Amniotic stem cell (primary cell): ENCODE measurements around the gene DNAJC19.
A peak's percentile ranks its signal among the peaks of the same experiment; 100 is the strongest.
"Not testable (repeated sequence)": the region's sequence is repeated elsewhere in the genome, so short reads cannot be mapped to it uniquely, and the experiment has no call there.

Experiments used
- DNase-seq: peaks from one replicate; lab custom pipeline; 2025; lab: John Stamatoyannopoulos, UW

The DNAJC19 gene

DNA sequence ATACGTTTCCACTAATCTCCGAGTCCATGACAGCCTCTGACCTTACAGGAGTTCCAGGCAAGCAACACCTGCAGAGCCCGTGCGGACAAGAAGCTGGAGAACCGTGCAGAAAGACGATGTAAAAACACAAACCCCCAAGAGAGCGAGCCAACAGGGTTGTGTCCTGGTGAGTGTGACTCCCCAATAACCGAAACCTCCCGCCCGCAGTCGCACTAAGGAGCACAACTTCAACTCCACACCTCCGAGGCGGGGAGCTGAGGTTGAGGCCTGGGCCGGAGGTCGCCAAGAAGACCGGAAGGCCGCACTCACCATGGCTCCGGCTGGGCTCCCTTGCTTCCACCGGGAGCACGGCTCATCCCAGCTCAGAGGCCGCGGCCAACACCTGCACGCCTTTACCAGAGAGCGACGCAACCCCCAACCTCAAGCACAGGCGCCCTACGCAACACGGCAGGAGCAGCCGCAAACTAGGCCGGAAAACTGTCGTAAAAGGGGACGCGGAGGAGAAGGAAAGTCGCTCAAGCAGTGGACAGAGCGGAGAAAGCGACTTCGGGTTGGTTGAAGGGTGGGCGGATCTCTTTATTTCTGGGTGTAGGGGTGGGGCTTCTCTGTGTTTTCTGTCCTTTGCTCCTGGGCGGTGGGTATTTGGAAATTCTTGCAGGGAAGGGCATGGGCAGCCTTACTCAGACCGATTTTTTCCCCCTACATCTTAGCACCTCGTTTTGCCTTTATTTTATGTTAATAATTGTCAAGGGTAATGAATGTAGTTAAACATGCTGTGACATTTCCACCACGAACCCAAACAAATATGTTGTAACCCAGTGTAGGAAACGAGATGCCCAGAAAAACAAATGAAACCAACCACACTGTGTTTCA is at the start of gene DNAJC19:
TSS of gene DNAJC19 (minus strand) at position 446 of the 873 bp plus-strand sequence. CDS start at position 312, 134 bp downstream.
- DNase-seq, result peak; percentile 94

DNA sequence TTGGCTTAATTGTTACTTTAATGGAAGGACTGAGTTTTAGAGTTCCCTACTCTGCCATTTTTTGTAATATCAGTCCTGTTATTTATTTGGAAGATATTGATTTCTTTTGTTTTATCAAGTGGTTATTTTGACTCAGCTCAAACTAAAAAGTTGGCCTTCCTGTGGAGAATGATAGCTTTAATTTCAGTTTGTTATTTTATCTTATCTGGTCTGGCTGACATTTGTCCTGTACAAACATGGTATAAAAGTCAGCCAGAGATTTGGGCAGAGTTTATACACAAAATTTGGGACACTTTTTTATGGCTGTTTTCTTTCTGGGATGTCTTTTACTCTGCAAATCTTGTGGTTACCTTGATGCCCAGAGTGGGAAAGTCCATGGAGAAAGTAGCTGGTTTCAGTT is 41.4 kb upstream of the DNAJC19 start:
- no peak for DNase-seq

DNA sequence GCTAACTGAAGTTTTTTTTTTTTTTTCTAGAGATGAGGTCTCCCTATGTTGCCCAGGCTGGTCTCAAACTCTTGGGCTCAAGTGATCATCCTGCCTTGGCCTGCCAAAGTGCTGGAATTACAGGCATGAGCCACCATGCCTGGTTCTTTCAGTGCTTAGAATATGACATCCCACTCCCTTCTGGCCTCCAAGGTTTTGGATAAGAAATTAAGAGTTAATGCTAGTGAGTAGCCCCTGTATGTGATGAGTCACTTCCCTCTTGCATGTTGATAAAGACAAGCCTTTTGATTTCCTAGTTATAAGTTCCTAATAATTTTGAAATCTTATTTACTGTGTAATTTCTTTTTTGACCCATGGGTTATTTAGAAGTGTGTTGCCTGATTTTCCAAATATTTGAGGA is 35.7 kb upstream of the DNAJC19 start:
- no peak for DNase-seq

DNA sequence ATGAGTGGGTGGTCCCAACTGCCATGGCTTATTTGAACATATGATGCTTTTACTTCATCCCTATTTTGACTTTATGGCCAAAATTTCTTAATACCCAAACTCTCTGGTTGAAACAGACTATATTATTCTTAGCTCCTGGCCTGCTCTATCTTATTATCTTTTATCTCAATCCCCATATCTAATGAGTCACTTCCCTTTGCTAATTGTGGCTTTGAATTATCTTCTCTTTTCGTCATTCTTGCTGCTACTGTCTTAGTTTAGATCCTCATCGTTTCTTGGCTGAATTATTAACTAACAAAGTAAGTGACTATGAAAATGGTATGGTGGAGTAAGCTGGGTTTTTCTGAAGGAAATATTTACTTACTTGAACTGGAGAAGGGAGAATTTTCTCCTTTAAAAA is 28.2 kb upstream of the DNAJC19 start:
- DNase-seq, result no peak

DNA sequence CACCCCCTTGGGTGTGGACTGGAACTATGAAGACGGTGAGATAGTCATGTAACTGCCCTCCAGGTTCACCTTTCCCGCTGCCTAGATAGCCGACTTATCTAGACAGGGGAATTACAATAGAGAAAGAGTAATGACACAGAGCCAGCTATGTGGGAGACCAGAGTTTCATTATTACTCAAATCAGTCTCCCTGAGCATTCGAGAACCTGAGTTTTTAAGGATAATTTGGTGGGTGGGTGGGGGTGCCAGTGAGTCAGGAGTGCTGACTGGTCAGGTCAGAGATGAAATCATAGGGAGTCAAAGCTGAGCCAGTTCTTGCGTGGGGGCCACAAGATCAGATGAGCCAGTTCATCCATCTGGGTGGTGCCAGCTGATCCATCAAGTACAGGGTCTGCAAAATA is 19.7 kb upstream of the DNAJC19 start:
- no peak for DNase-seq

DNA sequence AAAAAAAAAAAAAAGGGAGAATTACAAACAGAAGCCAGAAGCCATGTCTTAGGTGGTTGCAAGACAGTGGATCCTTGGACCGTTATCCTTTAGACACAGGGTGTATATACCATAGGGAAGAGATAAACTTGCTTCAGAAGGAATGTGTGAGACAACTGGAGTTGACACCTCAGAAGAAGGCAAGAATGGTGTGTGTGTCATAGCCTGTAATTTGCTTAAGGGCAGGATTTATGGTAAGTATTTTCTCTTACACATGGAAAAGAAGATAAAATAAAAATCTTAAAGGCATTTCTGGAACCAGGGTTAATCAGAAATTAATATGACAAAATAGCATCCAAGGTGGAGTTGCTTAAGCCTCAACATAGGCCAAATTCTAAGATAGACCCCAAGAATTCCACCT is 19.3 kb upstream of the DNAJC19 start:
- DNase-seq, result no peak

DNA sequence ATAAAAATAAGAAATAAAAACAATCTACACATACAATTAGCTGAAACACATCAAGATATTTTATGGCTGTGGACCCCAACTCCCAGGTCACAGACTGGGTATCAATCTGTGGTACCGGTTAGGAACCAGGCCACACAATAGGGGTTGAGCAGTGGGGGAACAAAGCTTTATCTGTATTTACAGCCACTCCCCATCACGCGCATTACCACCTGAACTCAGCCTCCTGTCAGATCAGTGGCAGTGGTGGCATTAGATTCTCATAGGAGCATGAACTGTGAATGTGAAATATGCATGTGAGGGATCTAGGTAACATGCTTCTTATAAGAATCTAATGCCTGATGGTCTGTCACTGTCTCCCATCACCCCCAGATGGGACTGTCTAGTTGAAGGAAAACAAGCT is 17.7 kb upstream of the DNAJC19 start:
- DNase-seq, result no peak

DNA sequence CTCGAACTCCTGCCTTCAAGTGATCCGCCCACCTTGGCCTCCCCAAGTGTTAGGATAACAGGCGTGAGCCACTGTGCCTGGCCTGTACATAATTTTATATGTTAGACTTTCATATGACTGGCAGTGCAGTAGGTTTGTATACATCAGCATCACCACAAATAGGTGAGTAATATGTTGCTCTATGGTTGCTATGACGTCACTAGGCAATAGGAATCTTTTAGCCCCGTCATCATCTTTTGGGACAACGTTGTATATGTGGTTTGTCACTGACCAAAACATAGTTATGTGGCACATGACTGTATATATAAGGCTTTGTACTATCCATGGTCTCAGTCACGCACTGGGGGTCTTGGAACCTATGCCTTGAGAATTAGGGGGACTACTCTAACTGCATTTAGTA is 17.0 kb upstream of the DNAJC19 start:
- DNase-seq, result no peak

DNA sequence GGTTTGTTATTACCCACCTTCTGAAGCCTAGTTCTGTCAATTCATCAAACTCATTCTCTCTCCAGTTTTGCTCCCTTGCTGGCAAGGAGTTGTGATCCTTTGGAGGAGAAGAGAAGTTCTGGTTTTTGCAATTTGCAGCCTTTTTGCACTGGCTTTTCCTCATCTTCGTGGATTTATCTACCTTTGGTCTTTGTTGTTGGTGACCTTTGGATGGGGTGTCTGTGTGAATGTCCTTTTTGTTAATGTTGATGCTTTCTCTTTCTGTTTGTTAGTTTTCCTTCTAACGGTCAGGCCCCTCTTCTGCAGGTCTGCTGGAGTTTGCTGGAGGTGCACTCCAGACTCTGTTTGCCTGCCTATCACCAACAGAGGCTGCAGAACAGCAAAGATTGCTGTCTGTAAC is 13.9 kb upstream of the DNAJC19 start:
- not testable (repeated sequence) for DNase-seq

DNA sequence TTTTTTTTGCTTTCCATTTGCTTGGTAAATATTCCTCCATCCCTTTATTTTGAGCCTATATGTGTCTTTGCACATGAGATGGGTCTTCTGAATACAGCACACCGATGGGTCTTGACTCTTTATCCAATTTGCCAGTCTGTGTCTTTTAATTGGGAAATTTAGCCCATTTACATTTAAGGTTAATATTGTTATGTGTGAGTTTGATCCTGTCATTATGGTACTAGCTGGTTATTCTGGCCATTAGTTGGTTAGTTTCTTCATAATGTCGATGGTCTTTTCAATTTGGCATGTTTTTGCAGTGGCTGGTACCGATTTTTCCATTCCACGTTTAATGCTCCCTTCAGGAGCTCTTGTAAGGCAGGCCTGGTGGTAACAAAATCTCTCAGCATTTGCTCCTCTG is 12.8 kb upstream of the DNAJC19 start:
- not testable (repeated sequence) for DNase-seq

DNA sequence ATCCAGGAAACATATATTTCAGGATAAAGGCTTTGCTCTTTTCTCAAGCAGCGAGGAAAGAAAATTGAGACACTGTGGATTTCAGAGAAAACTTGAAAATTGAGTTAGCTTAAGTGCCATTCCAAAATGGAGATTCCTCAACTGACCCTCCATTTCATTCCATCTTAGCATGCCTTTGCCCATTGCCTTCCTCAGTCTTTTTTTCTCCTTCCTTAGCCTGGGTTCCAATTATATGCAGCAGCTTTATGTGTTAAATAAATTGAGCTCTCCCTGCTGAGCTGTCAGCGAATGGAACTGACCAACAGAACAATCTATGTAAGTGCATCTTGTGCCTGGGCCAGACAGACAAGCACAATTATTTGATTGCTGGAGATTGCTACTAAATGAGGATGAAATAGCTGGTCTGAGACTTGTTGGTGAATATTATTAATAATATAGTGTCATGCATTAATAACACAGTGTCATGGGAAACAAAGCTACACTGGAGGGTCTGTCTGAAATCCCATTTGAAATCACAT is 6.9 kb upstream of the DNAJC19 start:
- no peak for DNase-seq

DNA sequence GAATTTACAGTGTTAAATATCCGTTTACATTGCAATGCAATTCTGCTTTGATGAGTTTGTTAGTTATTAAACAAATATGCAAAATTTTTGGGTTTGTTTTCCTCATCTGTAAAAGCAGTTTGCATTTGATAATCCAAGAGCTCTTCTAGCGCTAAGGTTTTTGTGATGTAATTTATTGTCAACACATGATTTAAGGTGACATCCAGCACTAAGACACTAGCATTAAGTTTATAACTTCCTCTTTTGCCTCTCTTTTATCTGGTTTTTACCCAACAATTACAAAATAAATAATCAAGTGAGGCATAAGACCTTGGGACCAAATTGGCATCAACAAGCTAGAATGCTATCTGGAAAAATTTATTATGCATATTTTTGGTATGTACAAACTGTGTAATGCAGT is 969 bp upstream of the DNAJC19 start:
- no peak for DNase-seq

DNA sequence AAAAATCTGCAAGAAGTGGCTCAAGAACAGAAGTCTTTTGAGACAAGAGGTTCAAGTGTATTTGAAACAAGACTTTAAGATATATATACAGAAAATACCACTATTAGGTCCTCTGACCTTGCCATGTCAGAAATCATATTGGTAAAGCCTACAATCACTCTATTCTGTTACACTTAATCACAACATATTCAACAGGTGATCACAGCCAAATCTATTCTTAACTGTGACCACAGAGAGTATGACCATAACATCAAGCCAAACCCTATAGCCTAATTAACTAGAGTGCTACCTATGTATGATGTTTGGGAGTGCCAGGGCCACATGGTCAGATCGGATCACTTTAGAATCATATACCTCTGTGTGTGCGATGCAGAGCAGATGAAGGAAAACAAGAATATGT is 2.2 kb downstream of the DNAJC19 start:
- DNase-seq, result no peak

DNA sequence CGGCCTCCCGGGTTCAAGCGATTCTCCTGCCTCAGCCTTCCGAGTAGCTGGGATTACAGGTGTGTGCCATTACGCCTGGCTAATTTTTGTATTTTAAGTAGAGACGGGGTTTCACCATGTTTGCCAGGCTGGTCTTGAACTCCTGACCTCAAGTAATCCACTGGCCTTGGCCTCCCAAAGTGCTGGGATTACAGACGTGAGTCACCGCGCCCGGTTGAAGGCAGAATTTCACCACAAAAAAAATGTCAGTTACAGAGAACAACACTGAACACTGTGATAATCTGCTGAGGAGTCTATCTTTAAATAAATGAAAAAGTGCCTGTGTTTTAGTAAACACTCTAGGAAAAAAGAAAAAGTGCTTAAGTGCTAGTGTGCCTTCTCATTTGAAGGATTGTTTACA is 3.2 kb downstream of the DNAJC19 start:
- not testable (repeated sequence) for DNase-seq

DNA sequence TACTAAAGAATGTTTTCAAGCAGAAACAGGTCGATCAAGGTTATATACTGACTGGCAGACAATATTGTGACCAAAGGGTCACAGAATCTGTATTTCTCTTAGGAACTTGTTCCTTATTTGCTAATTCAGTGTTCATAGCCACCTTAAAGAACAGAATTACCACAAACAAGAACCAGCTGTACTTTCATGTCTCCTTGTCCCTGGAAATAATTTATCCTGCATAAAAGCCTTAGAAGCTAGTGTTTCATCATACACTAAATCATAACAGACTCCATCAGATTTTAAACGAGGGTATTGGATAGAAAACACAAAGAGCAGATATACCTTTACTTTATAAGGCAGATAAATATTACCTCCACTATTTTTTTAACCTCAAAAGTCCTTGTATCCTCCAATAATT is 6.4 kb downstream of the DNAJC19 start:
- no peak for DNase-seq

DNA sequence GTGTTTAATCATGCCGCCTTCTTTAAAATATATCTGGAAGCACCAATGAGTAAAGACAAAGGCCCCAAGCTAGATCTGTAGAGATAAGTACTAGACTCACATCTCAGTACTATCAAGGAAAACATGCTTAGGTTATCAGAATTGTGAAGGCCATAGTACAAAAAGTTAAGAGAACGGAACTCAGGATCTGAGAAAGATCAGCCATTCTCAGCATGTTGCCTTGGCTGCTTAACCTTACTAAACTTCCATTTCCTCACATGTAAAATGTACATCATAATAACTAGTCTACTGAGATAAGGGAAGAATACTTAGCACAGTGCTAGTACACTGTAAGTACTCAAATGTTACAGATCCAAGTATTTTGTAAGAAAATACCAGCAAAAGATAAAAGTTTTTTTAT is 7.6 kb downstream of the DNAJC19 start:
- no peak for DNase-seq

DNA sequence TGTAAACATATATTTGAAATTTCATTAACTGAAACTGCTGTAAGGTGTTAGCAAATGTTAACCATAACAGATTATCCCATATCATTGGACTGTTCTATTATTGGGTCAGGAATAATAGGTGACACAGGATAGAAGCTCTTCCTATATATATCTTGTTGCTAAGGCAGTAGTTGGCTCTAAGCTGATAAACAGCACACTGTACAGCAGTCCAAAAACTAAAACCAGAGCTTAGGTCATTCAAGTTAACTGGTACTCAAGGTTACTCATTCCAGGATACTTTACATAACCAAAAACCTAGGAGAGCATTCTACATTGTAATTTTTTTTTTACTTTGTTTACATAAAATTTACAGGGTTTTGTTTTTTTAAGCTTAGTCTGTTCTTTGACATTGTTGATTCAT is 8.9 kb downstream of the DNAJC19 start:
- DNase-seq, result peak; percentile 9

DNA sequence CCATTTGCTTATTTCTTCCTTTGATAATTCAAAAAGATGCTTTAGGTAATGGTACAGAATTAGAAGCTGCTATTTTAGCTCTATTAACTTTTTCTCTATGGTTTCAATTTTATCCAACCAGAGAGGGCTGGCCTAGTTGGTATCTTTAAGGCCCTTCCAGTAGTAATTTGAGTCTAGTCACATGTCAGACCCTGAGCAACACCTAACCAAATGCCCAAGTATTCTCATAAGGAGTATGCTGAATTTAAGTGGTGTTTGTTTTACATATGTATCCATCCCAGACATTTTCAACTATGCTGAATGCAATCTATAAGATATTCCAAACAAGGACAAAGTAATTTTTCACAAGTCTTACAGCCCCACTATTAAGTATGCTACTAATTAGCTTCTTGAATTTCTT is 9.6 kb downstream of the DNAJC19 start:
- DNase-seq, result no peak

DNA sequence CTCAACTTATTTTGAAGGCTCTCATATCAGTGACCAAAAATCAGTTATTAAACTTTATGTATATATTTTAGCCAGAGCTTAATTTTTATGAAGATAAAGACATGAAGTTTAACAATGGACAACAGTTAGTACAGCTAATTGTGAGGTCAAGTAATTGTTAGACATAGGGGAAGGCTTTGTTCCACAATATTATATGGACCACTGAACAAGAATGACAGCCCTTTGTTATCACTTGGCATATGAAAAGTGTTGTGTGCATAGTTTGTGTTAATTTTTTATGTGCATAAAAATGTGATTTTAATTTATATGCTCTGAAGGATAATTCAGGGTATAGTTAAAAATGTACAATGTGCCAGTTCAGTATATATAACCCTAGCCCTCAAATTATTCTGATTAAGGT is 12.0 kb downstream of the DNAJC19 start:
- no peak for DNase-seq

DNA sequence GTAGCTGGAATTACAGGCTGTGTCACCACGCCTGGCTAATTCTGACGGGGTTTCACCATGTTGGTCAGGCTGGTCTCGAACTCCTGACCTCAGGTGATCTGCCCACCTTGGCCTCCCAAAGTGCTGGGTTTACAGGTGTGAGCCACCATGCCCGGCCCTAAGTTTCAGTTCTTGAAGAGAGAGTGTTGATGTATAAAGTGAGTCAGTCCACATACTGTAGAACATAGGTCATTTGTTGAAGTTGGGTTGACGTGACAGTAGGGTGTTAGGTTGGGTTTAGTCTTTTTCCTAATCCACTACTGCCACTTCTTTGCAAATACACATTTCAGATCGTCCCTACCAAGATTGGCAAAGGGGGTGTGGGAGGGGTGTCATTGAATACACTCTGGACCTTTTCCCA is 15.2 kb downstream of the DNAJC19 start:
- no peak for DNase-seq

DNA sequence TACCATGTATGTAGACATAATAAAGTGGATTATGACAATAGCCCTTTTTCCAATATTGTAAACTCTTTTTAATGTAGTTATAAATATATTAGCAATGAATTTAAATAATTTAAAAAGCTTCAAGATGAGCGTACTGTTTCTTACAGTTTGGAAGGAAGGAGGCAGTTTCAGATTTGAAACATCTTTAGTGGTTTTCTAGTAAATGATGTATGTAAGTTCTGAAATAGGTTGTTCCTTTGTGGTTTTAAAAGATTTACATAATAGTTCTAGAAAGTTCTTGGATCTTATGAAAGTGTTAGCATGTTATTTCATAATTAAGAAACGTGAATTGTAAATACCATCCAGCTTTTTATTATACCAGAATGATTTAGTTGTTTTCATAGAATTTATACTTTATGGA is 16.0 kb downstream of the DNAJC19 start:
- no peak for DNase-seq

DNA sequence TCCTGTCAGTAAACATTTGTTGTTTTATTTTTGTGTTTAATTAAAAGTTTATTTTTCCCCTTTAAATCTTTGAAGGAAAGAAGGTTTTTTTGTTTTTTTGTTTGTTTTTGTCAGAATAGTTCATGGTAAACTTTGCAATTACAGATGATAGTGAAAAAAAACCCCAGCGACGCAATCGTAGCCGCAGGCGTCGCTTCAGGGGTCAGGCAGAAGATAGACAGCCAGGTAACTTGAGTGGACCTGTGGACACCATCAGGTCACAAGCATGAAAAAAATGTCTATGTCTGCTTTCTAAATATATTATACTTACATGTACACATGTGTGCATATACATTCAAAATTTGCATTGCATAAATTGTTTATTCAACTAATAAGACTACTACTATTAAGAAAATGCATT is 18.6 kb downstream of the DNAJC19 start:
- DNase-seq, result no peak

DNA sequence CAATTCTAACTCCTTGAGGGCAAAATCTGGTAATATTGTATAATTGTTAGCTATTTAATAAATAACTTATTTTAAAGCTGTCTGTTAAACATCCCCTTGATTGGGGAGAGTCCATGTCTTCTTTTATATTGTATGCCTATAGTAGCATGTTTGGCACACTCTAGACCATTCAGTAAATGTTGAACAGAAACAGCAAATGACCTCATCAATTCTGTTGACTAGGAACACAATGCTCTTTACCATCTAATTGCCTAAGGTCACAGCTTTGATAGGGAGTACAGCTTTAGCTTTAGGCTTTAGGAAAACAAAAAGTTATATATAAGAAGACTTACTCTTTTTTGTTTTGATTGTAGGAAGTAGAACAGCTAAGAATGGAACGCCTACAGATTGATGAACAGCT is 27.0 kb downstream of the DNAJC19 start:
- DNase-seq, result no peak

DNA sequence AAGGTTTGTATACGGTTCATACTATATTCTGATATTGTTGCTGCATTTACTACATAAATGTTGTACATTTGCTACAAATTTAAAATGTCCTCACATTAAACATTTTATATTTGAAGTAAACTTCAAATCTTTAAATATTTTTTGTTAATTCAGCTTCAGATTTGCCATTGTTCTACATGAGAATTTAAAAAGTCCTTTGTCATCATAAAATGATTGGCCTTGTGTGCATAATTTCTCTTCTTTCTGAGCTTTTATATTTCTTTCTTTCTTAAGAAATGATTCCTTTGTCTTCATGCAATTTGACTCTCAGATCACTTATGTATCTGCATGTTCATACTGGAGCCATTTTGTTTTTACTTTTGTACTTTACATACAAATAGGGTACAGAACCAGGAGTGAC is 28.0 kb downstream of the DNAJC19 start:
- DNase-seq, result no peak
